OCI-LY7 (cell line): Measurements from ENCODE around the gene CLEC3B.

Experiments used
- CTCF ChIP-seq: fragments of 200-600 bp; sonication (generic); conservative IDR thresholded peaks from 2 replicates; pipeline ENCODE4 v1.5.1; 2014; ENCODE audit warnings: mild to moderate bottlenecking, antibody characterized with exemption, low read length, moderate library complexity, mixed read lengths
- EZH2phosphoT487 ChIP-seq: fragments of 200-600 bp; sonication (generic); IDR thresholded peaks from 2 replicates; pipeline ENCODE4 v1.6.1; 2018; ENCODE audit warnings: low read depth, borderline replicate concordance, mild to moderate bottlenecking, mixed run types, antibody characterized with exemption, low read length, moderate library complexity, mixed read lengths

GRCh38 chr3:45027441-45027840 lies 1.3 kb downstream of the CLEC3B start:
- no peak for TF ChIP-seq CTCF
- no peak for TF ChIP-seq EZH2phosphoT487
